Osteocyte (in vitro differentiated cells): ENCODE results near the gene FUOM. TPM values are rescaled to one million over a fixed set of nuclear protein-coding genes. Genes with fewer than 3 reads are reported as not detected.

Experiments used
- DNase-seq: peaks from one replicate; pipeline ENCODE4 v3.0.0; 2021; ENCODE audit warnings: mixed read lengths; ENCODE audit not compliant: unreplicated experiment; ENCODE audit errors: extremely low spot score
- H3K27ac Mint-ChIP-seq: one replicate; pipeline ENCODE4 v1.8.0; 2021; ENCODE audit warnings: mild to moderate bottlenecking, mixed read lengths; ENCODE audit not compliant: unreplicated experiment
- H3K27me3 Mint-ChIP-seq: one replicate; pipeline ENCODE4 v1.8.0; 2021; ENCODE audit warnings: mixed read lengths; ENCODE audit not compliant: unreplicated experiment
- H3K36me3 Mint-ChIP-seq: one replicate; pipeline ENCODE4 v1.8.0; 2021; ENCODE audit warnings: mixed read lengths; ENCODE audit not compliant: unreplicated experiment
- H3K4me1 Mint-ChIP-seq: one replicate; pipeline ENCODE4 v1.8.0; 2021; ENCODE audit warnings: mixed read lengths; ENCODE audit not compliant: unreplicated experiment
- H3K4me3 Mint-ChIP-seq: one replicate; pipeline ENCODE4 v1.8.0; 2021; ENCODE audit warnings: mild to moderate bottlenecking, moderate library complexity, mixed read lengths; ENCODE audit not compliant: unreplicated experiment
- H3K9me3 Mint-ChIP-seq: one replicate; pipeline ENCODE4 v1.8.0; 2021; ENCODE audit warnings: mixed read lengths; ENCODE audit not compliant: unreplicated experiment
- total RNA-seq: library from RNA; stranded (reverse); gene quantifications from 2 replicates; pipeline ENCODE4 v1.2.1, GENCODE V29; 2021
- TF ChIP-seq, protein P1 (sequence below): fragments of 200-600 bp; sonication (generic); IDR thresholded peaks from 2 replicates; pipeline ENCODE4 v1.5.0; 2021; ENCODE audit warnings: antibody characterized with exemption, mild to moderate bottlenecking, moderate library complexity

The FUOM gene
- total RNA-seq, 1 donor from 2014 or later: 24.0 TPM

DNA sequence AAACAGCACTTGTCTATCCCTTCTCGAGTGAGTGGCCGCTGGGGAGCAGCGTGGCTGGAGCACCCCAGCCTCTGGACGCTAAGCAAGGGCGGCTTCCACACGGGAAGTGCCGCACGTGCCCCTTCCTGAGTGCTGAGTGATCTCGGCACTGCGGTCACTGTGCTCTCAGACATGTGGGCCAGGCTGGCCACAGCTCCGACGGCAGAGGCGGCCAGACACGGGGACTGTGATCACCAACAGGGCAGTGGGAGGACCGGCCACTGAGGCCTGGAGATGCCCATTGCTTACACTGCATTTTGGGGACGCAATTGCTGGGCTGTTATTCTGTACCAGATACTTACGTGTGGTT lies 8.3 kb upstream of the FUOM start:
- peaks cover 31% of the 10 kb centered on the region for H3K36me3 Mint-ChIP-seq
- no peaks in the 10 kb centered on the region for H3K27me3 Mint-ChIP-seq
- no peaks in the 10 kb centered on the region for H3K9me3 Mint-ChIP-seq
- TF ChIP-seq, protein P1, sequence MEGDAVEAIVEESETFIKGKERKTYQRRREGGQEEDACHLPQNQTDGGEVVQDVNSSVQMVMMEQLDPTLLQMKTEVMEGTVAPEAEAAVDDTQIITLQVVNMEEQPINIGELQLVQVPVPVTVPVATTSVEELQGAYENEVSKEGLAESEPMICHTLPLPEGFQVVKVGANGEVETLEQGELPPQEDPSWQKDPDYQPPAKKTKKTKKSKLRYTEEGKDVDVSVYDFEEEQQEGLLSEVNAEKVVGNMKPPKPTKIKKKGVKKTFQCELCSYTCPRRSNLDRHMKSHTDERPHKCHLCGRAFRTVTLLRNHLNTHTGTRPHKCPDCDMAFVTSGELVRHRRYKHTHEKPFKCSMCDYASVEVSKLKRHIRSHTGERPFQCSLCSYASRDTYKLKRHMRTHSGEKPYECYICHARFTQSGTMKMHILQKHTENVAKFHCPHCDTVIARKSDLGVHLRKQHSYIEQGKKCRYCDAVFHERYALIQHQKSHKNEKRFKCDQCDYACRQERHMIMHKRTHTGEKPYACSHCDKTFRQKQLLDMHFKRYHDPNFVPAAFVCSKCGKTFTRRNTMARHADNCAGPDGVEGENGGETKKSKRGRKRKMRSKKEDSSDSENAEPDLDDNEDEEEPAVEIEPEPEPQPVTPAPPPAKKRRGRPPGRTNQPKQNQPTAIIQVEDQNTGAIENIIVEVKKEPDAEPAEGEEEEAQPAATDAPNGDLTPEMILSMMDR: no peak
- DNase-seq: no peak
- H3K4me1 Mint-ChIP-seq: no peaks in the 10 kb centered on the region
- no peak overlapping the region for H3K27ac Mint-ChIP-seq
- no peak overlapping the region for H3K4me3 Mint-ChIP-seq

DNA sequence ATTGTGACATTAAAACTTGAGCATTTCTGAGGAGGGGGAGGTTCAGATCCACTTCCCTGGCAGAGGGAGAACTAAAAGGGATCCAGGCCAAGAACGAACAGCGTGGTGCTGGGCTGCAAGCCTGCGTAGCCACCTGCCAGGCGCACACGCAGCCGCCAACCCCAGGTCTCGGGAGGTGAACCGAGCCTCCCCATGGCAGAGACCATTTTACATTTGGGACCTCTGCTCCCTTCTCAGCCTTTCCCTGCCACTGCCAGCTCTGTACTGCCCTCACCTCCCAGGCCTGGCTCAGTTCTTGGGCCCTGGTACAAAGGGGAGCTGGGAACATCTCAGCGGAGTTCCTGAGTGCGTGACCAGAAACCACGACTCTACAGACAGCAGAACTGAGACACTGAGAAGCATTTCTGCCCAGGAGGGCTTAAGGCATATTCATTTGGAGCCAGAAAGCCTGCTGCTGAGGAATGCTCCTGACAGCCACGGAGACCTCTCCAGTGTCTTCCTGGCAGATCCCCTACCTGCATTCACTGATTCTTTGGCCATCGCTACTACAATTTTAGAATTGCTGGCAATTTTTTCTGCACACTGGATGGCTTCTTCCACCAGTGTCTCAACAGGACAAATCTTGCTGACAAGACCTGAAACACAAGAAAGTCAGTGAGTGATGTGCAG lies 7.8 kb upstream of the FUOM start:
- H3K27ac Mint-ChIP-seq: no peak overlapping the region
- no peaks in the 10 kb centered on the region for H3K9me3 Mint-ChIP-seq
- TF ChIP-seq, protein P1: no peak
- H3K4me3 Mint-ChIP-seq: no peak overlapping the region
- DNase-seq: no peak
- no peaks in the 10 kb centered on the region for H3K4me1 Mint-ChIP-seq
- peaks cover 31% of the 10 kb centered on the region for H3K36me3 Mint-ChIP-seq
- H3K27me3 Mint-ChIP-seq: no peaks in the 10 kb centered on the region

DNA sequence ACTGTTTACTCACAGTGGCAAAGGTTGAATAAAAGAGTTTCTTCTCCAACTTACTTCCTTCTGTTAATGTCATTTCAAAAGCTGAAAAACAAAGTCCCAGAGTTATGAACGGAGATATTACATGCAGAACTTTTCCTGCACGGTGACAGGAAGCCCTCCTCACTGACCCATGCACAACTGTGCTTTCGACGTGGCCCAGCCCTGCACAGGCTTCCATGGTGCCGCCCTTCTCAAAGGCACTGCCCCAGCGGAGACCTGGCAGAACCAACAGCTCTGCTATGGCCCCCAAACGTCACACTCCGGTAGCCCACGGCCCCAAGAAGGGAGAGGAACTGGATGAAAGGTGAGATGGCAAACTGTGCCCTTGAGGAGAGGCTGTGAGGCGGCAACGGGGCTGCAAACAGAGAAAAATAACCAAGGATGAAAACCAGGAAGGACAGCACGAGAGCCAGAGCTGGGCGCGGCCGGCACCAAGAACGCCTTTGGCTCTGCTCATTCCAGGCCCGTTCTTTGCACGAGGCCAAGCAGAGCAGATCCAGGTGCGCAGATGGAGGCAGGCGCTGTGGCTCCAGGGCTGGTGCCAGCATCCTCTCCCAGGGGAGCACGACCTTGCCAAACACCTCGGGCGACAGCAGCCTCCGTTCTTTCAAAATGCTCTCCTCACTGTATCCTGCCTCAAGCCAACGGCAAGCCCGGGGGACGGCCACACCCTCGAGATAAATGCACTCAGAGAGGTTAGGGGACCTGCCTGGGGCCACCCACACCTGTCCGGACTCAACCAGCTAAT lies 7.0 kb upstream of the FUOM start:
- Mint-ChIP-seq H3K36me3 (peaks cover 28% of the 10 kb centered on the region), H3K9me3 (no peaks in the 10 kb centered on the region), H3K4me3 (no peak overlapping the region), H3K4me1 (no peaks in the 10 kb centered on the region), H3K27me3 (no peaks in the 10 kb centered on the region), H3K27ac (no peak overlapping the region)
- TF ChIP-seq, protein P1: no peak
- DNase-seq: no peak

DNA sequence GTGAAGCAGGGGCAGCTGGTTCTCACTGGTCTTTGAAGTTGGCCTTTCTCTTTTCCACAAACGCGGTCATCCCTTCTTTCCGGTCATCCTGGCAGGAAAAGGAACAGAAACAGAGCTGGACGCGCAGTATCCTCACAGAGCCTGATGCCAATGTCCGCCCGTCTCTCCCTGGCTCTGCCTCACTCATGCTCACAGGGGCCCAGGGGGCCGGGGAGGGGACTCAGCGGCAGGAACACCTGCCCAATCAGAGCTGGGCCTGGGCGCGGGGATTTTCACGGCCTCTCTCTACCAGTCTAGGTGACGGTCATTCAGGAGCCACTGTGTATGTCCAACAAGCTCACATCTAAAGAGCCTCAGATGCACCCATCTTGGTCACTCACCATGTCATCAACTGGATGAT lies 5.0 kb upstream of the FUOM start:
- H3K4me1 Mint-ChIP-seq: no peaks in the 10 kb centered on the region
- H3K27ac Mint-ChIP-seq: no peak overlapping the region

More for the DNA sequence above, 5.0 kb upstream of the FUOM start:
- no peaks in the 10 kb centered on the region for H3K27me3 Mint-ChIP-seq
- H3K36me3 Mint-ChIP-seq: peaks cover 18% of the 10 kb centered on the region
- DNase-seq: no peak
- H3K9me3 Mint-ChIP-seq: no peaks in the 10 kb centered on the region
- H3K4me3 Mint-ChIP-seq: no peak overlapping the region
- TF ChIP-seq, protein P1: no peak
